GM19035 (cell line): ENCODE data around the gene PLXNA3.

Experiments used
- ATAC-seq: cut with Tn5 transposase; IDR thresholded peaks from one replicate; pipeline ENCODE4 v1.9.1; 2021; ENCODE audit not compliant: unreplicated experiment

Gene PLXNA3

GRCh38 chrX:154458116-154458953 is at the start of gene PLXNA3:
Gene PLXNA3, plus strand, starts transcription at chrX:154458281. Its CDS starts 1,903 bp downstream, at chrX:154460184.
- ATAC-seq = peak; percentile 60

GRCh38 chrX:154408659-154409221 is 49.3 kb upstream of the PLXNA3 start:
- no peak for ATAC-seq

- ATAC-seq = no peak
These were observed 48.7 kb upstream of the PLXNA3 start, which contains the start of gene DNASE1L1 for GRCh38 chrX:154409222-154409871. Gene DNASE1L1, minus strand, starts transcription at chrX:154409254. Its CDS starts 3,686 bp downstream, at chrX:154405568.

GRCh38 chrX:154411981-154412340 is 46.1 kb upstream of the PLXNA3 start:
- ATAC-seq = peak; percentile 51

GRCh38 chrX:154412468-154412867 is 45.6 kb upstream of the PLXNA3 start:
- ATAC-seq = no peak

GRCh38 chrX:154413142-154413541 is 44.9 kb upstream of the PLXNA3 start:
- ATAC-seq = no peak

GRCh38 chrX:154417157-154417556 is 40.9 kb upstream of the PLXNA3 start:
- ATAC-seq = no peak

GRCh38 chrX:154419189-154419588 is 38.9 kb upstream of the PLXNA3 start:
- ATAC-seq = no peak

- no peak for ATAC-seq
These were observed 38.2 kb upstream of the PLXNA3 start for GRCh38 chrX:154419688-154420401.

GRCh38 chrX:154420402-154420756 is 37.7 kb upstream of the PLXNA3 start:
- no peak for ATAC-seq

- ATAC-seq = no peak
These were observed 30.9 kb upstream of the PLXNA3 start for GRCh38 chrX:154426916-154427770.

- peak; percentile 95 for ATAC-seq
These were observed 29.6 kb upstream of the PLXNA3 start, which contains the start of gene ATP6AP1 for GRCh38 chrX:154428176-154429171. Gene ATP6AP1, plus strand, starts transcription at chrX:154428677. Its CDS starts 16 bp downstream, at chrX:154428693.

- ATAC-seq = no peak
These were observed 28.4 kb upstream of the PLXNA3 start for GRCh38 chrX:154429711-154430110.

- no peak for ATAC-seq
These were observed 27.6 kb upstream of the PLXNA3 start for GRCh38 chrX:154430479-154430878.

- ATAC-seq = no peak
These were observed 27.2 kb upstream of the PLXNA3 start for GRCh38 chrX:154430916-154431315.

GRCh38 chrX:154431341-154431740 is 26.7 kb upstream of the PLXNA3 start:
- no peak for ATAC-seq

- no peak for ATAC-seq
These were observed 25.9 kb upstream of the PLXNA3 start for GRCh38 chrX:154432210-154432609.

- no peak for ATAC-seq
These were observed 24.5 kb upstream of the PLXNA3 start for GRCh38 chrX:154433605-154434004.
